MM.1S (cell line): ENCODE measurements around the gene ERGIC2.
"Not testable (repeated sequence)": the region's sequence is repeated elsewhere in the genome, so short reads cannot be mapped to it uniquely, and the experiment has no call there.

ENCODE experiments used
- CTCF ChIP-seq: fragments of 300-600 bp; sonication (generic); IDR thresholded peaks from 2 replicates; pipeline ENCODE4 v1.5.1; 2016; ENCODE audit warnings: antibody characterized with exemption, low read length, mixed read lengths
- EZH2 ChIP-seq: fragments of 300-600 bp; sonication (generic); optimal IDR thresholded peaks from 2 replicates; pipeline ENCODE3; 2017; ENCODE audit warnings: low read depth, mild to moderate bottlenecking, antibody characterized with exemption, low read length, mixed read lengths
- EZH2phosphoT487 ChIP-seq: fragments of 300-600 bp; sonication (generic); IDR thresholded peaks from 2 replicates; pipeline ENCODE4 v1.6.1; 2018; ENCODE audit warnings: antibody characterized with exemption, low read length

DNA sequence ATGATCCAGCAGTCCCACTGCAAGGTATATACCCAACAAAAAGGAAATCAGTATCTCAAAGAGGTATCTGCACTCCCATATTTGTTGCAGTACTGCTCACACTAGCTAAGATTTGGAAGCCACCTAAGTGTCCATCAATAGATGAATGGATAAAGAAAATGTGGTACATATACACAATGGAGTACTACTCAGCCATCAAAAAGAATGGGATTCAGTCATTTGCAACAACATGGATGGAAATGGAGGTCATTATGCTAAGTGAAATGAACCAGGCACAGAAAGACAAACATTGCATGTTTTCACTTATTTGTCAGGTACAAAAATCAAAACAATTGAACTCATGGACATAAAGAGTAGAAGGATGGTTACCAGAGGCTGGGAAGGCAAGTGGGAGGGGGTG, 90.5 kb downstream of the ERGIC2 start:
- not testable (repeated sequence) for TF ChIP-seq CTCF, EZH2, EZH2phosphoT487
